SK-N-SH treated with all-trans-retinoic acid at 6 μM for 48 hours (cell line): ENCODE data around the gene GTF2F2.
"Not testable (repeated sequence)": the region's sequence is repeated elsewhere in the genome, so short reads cannot be mapped to it uniquely, and the experiment has no call there.

Experiments
- ATAC-seq: fragments of 200-7000 bp; cut with Tn5 transposase; 3 replicates; pipeline ENCODE4 v1.9.1; 2020; ENCODE audit warnings: mild to moderate bottlenecking, moderate library complexity
- ARNTL ChIP-seq: fragments of 450-650 bp; formaldehyde crosslinking; IDR thresholded peaks from 2 replicates; pipeline ENCODE4 v1.5.0; 2020; ENCODE audit warnings: low read depth, mild to moderate bottlenecking, moderate library complexity, borderline replicate concordance
- CREB5 ChIP-seq: fragments of 250-450 bp; sonication (Bioruptor Pico); IDR thresholded peaks from 2 replicates; pipeline ENCODE4 v1.5.1; 2020; ENCODE audit warnings: low read depth, mild to moderate bottlenecking, moderate library complexity
- CSDC2 ChIP-seq: fragments of 250-450 bp; sonication (Bioruptor Pico); IDR thresholded peaks from 2 replicates; pipeline ENCODE4 v1.5.0; 2020; ENCODE audit warnings: mild to moderate bottlenecking, moderate library complexity
- CSRNP3 ChIP-seq: fragments of 250-450 bp; sonication (Bioruptor Pico); IDR thresholded peaks from 2 replicates; pipeline ENCODE4 v1.5.1; 2021; ENCODE audit warnings: mild to moderate bottlenecking, moderate library complexity
- ESRRG ChIP-seq: fragments of 250-450 bp; sonication (Bioruptor Pico); IDR thresholded peaks from 2 replicates; pipeline ENCODE4 v1.6.1; 2021; ENCODE audit warnings: mild to moderate bottlenecking
- GLIS3 ChIP-seq: fragments of 250-450 bp; sonication (Bioruptor Pico); IDR thresholded peaks from 2 replicates; pipeline ENCODE4 v1.5.0; 2020; ENCODE audit warnings: mild to moderate bottlenecking, moderate library complexity
- ISL1 ChIP-seq: fragments of 250-450 bp; sonication (Bioruptor Pico); IDR thresholded peaks from 2 replicates; pipeline ENCODE4 v2.1.2; 2022; ENCODE audit warnings: mild to moderate bottlenecking, moderate library complexity
- POU6F1 ChIP-seq: fragments of 250-450 bp; sonication (Bioruptor Pico); IDR thresholded peaks from 2 replicates; pipeline ENCODE4 v1.8.0; 2021; ENCODE audit warnings: low read depth, mild to moderate bottlenecking, moderate library complexity, borderline replicate concordance
- PPARA ChIP-seq: fragments of 250-450 bp; sonication (Bioruptor Pico); IDR thresholded peaks from 2 replicates; pipeline ENCODE4 v1.5.0; 2020; ENCODE audit warnings: mild to moderate bottlenecking, borderline replicate concordance
- RARB ChIP-seq: fragments of 250-450 bp; sonication (Bioruptor Pico); IDR thresholded peaks from 2 replicates; pipeline ENCODE4 v1.8.0; 2021; ENCODE audit warnings: mild to moderate bottlenecking, moderate library complexity
- SNAI2 ChIP-seq: fragments of 250-450 bp; sonication (Bioruptor Pico); IDR thresholded peaks from 2 replicates; pipeline ENCODE4 v1.5.0; 2020; ENCODE audit warnings: mild to moderate bottlenecking, moderate library complexity
- TCF4 ChIP-seq: fragments of 250-450 bp; sonication (Bioruptor Pico); IDR thresholded peaks from 2 replicates; pipeline ENCODE4 v1.8.0; 2021; ENCODE audit warnings: mild to moderate bottlenecking, moderate library complexity, borderline replicate concordance
- TSHZ2 ChIP-seq: fragments of 250-450 bp; sonication (Bioruptor Pico); IDR thresholded peaks from 2 replicates; pipeline ENCODE4 v1.5.0; 2020; ENCODE audit warnings: mild to moderate bottlenecking, moderate library complexity
- ZC3H10 ChIP-seq: fragments of 250-450 bp; sonication (Bioruptor Pico); IDR thresholded peaks from 2 replicates; pipeline ENCODE4 v1.5.1; 2021; ENCODE audit warnings: mild to moderate bottlenecking, moderate library complexity
- ZFP30 ChIP-seq: fragments of 450-650 bp; formaldehyde crosslinking; IDR thresholded peaks from 2 replicates; pipeline ENCODE4 v1.5.0; 2022; ENCODE audit warnings: mild to moderate bottlenecking, moderate library complexity
- ZNF565 ChIP-seq: fragments of 450-650 bp; formaldehyde crosslinking; conservative IDR thresholded peaks from 2 replicates; pipeline ENCODE4 v1.5.0; 2020; ENCODE audit warnings: low read depth, mild to moderate bottlenecking, moderate library complexity
- ZNF70 ChIP-seq: fragments of 450-650 bp; formaldehyde crosslinking; IDR thresholded peaks from 2 replicates; pipeline ENCODE4 v1.5.0; 2020; ENCODE audit warnings: mild to moderate bottlenecking, moderate library complexity
- ZNF8 ChIP-seq: fragments of 450-650 bp; formaldehyde crosslinking; IDR thresholded peaks from 2 replicates; pipeline ENCODE4 v1.5.0; 2020; ENCODE audit warnings: mild to moderate bottlenecking, moderate library complexity
- TF ChIP-seq, protein P1 (sequence below): fragments of 250-450 bp; sonication (Bioruptor Pico); IDR thresholded peaks from 2 replicates; pipeline ENCODE4 v1.8.0; 2020; ENCODE audit warnings: mild to moderate bottlenecking, moderate library complexity, borderline replicate concordance

GTF2F2 gene

DNA sequence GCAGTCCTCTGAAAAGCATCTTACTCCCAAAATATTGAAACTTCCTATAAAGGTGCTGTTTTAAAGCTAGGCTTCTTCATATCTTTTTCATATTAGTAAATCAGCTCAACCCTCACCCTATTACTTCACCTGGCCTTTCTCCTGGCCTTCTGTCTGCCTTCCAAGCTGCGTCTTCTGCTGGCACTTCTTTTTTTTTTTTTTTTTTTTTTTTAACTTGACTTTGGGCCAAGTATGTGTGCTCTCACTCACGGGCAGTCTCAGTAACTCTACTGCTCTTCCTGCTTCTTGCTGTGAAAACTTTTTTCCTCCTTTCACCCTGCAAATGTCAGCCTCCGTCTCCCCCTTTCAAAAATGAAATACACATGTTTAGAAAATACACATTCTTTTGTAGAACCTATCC, 121.8 kb downstream of the GTF2F2 start:
- TF ChIP-seq RARB (CRISPR knock-in tag) (no peak), SNAI2 (CRISPR knock-in tag) (no peak), CREB5 (CRISPR knock-in tag) (no peak), ZNF565 (CRISPR knock-in tag) (no peak), ARNTL (CRISPR knock-in tag) (no peak), POU6F1 (no peak), ZNF70 (CRISPR knock-in tag) (no peak), GLIS3 (CRISPR knock-in tag) (no peak), ESRRG (CRISPR knock-in tag) (no peak)
- peak; percentile 83 for ATAC-seq

GRCh38 chr13:45242524-45242923, 122.2 kb downstream of the GTF2F2 start:
- peak; percentile 14; the same call in 1 of the 3 replicates for ATAC-seq
- TF ChIP-seq, protein P1, sequence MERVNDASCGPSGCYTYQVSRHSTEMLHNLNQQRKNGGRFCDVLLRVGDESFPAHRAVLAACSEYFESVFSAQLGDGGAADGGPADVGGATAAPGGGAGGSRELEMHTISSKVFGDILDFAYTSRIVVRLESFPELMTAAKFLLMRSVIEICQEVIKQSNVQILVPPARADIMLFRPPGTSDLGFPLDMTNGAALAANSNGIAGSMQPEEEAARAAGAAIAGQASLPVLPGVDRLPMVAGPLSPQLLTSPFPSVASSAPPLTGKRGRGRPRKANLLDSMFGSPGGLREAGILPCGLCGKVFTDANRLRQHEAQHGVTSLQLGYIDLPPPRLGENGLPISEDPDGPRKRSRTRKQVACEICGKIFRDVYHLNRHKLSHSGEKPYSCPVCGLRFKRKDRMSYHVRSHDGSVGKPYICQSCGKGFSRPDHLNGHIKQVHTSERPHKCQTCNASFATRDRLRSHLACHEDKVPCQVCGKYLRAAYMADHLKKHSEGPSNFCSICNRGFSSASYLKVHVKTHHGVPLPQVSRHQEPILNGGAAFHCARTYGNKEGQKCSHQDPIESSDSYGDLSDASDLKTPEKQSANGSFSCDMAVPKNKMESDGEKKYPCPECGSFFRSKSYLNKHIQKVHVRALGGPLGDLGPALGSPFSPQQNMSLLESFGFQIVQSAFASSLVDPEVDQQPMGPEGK (CRISPR knock-in tag), result no peak
- TF ChIP-seq ZFP30 (CRISPR knock-in tag) (no peak), ARNTL (CRISPR knock-in tag) (no peak), GLIS3 (CRISPR knock-in tag) (no peak)

DNA sequence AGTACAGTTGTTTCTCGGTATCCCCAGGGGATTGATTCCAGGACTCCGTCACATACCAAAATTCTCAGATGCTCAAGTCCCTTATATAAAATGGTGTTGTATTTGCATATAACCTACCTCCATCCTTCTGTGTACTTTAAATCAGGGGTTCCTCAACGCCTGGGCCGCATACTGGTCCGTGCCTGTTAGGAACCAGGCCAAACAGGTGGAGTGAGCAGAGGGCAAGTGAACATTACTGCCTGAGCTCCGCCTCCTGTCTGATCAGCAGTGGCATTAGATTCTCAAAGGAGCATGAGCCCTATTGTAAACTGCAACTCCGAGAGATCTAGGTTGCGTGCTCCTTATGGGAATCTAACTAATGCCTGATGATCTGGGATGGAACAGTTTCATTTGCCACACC, 122.8 kb downstream of the GTF2F2 start:
- no peak for ATAC-seq
- no peak for TF ChIP-seq ZFP30 (CRISPR knock-in tag)
- TF ChIP-seq ZC3H10 (CRISPR knock-in tag), result no peak
- TF ChIP-seq ARNTL (CRISPR knock-in tag), result no peak
- TF ChIP-seq POU6F1, result no peak
- no peak for TF ChIP-seq ESRRG (CRISPR knock-in tag)
- no peak for TF ChIP-seq ZNF70 (CRISPR knock-in tag)
- TF ChIP-seq TSHZ2 (CRISPR knock-in tag), result no peak
- TF ChIP-seq SNAI2 (CRISPR knock-in tag), result no peak
- no peak for TF ChIP-seq CREB5 (CRISPR knock-in tag)
- no peak for TF ChIP-seq CSRNP3 (CRISPR knock-in tag)
- no peak for TF ChIP-seq ISL1
- no peak for TF ChIP-seq GLIS3 (CRISPR knock-in tag)
- no peak for TF ChIP-seq TCF4 (CRISPR knock-in tag)
- TF ChIP-seq PPARA (CRISPR knock-in tag), result no peak
- TF ChIP-seq CSDC2 (CRISPR knock-in tag), result no peak
- TF ChIP-seq, protein P1 (CRISPR knock-in tag), result no peak
- TF ChIP-seq ZNF8 (CRISPR knock-in tag), result no peak

DNA sequence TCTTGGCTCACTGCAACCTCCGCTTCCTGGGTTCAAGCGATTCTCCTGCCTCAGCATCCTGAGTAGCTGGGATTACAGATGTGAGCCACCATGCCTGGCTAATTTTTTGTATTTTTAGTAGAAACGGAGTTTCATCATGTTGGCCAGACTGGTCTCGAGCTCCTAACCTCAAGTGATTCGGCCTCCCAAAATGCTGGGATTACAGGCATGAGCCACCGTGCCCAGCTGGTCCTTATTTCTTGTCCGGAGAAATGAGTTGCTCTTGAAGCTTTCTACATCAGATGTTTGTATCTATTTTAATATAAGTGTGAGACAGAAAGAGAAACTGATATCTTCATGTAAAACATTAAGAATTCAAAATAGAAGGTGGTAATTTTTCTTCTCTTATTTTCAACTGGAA, 124.4 kb downstream of the GTF2F2 start:
- not testable (repeated sequence) for ATAC-seq
